AG09319 (cell line): ENCODE measurements around the gene EIF4G2.

Source experiments
- DNase-seq: peaks from one replicate; pipeline ENCODE4 v3.0.0-alpha.2; 2010; ENCODE audit warnings: low read depth; ENCODE audit errors: extremely low read depth
- TF ChIP-seq, protein P1 (sequence below): IDR thresholded peaks from 2 replicates; pipeline ENCODE4 v1.5.1; 2011; ENCODE audit warnings: low read depth, mild to moderate bottlenecking, inconsistent platforms, low read length, moderate library complexity

EIF4G2 gene

DNA sequence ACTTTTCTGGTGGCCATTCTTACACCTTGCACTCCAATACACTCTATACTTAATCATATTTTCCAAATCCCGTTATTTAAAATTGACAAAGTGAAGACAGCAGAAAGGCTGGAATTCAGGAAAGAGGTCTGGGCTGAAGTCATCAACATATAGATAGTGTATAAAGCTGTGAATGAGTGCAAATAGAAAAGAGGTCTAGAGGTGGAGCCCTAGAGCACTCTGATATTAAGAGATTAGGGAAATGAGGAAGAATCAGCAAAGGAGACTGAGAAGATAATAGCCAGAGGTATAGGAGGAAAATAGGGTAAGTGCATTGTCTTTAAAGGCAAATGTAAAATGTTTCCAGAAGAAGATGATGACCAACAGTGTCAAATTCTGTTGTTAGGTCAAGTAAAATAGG, 49.8 kb downstream of the EIF4G2 start:
- DNase-seq, result no peak
- TF ChIP-seq, protein P1, sequence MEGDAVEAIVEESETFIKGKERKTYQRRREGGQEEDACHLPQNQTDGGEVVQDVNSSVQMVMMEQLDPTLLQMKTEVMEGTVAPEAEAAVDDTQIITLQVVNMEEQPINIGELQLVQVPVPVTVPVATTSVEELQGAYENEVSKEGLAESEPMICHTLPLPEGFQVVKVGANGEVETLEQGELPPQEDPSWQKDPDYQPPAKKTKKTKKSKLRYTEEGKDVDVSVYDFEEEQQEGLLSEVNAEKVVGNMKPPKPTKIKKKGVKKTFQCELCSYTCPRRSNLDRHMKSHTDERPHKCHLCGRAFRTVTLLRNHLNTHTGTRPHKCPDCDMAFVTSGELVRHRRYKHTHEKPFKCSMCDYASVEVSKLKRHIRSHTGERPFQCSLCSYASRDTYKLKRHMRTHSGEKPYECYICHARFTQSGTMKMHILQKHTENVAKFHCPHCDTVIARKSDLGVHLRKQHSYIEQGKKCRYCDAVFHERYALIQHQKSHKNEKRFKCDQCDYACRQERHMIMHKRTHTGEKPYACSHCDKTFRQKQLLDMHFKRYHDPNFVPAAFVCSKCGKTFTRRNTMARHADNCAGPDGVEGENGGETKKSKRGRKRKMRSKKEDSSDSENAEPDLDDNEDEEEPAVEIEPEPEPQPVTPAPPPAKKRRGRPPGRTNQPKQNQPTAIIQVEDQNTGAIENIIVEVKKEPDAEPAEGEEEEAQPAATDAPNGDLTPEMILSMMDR, result no peak; the same call in 1 of the 2 replicates

DNA sequence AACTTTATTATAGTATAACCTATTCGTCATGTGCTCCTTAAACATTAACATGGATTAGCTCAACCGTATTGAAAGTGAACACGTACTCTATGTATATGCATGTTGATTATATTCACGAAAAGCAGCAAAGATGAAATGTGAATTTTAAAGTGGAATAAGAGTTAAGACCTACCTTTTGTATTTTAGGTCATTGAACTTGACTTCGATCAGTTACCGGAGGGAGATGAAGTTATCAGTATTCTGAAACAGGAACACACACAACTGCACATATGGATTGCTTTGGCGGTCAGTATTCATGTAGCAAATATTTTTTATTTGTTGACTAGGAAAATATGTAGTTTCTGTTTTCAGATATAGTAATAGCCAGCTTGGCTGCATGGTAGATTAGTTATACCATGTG, 56.2 kb downstream of the EIF4G2 start:
- TF ChIP-seq, protein P1, result no peak
- DNase-seq, result no peak

DNA sequence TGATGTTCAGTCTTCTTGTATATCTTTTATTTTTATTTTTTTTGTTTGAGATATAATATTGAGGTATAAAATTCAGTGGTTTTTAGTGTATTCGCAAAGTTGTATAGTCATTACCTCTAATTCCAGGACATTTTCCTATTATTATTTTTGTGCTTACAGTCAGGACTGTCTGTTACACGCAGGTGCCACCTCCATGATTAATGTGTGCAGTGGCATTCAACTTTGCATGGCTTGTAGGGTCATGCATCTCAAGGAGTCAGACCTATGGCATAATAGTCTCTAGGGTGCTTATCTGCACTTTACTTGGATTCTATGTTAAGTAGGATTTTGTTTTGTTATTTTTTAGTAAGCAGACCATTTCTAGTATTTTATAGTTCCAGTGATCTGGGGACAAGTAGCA, 56.7 kb downstream of the EIF4G2 start:
- TF ChIP-seq, protein P1, result no peak
- no peak for DNase-seq

DNA sequence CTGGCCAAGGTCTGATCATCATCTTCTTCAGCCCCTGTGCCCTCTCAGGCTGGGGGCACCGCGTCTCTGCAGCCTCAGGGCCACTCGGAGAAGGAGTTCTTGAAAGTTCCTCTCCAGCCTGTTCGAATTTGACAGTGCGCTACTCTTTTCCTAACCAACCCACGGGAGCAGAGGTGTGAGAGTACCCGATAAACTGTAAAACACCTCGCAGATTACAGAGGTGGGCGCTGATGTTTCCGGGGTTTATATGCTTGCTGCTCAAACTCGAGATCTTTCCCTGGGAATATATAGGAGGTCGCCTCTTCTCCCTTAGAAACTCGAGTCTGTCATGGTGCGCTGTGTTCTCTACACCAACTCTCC, 57.2 kb downstream of the EIF4G2 start:
- TF ChIP-seq, protein P1, result no peak
- no peak for DNase-seq

DNA sequence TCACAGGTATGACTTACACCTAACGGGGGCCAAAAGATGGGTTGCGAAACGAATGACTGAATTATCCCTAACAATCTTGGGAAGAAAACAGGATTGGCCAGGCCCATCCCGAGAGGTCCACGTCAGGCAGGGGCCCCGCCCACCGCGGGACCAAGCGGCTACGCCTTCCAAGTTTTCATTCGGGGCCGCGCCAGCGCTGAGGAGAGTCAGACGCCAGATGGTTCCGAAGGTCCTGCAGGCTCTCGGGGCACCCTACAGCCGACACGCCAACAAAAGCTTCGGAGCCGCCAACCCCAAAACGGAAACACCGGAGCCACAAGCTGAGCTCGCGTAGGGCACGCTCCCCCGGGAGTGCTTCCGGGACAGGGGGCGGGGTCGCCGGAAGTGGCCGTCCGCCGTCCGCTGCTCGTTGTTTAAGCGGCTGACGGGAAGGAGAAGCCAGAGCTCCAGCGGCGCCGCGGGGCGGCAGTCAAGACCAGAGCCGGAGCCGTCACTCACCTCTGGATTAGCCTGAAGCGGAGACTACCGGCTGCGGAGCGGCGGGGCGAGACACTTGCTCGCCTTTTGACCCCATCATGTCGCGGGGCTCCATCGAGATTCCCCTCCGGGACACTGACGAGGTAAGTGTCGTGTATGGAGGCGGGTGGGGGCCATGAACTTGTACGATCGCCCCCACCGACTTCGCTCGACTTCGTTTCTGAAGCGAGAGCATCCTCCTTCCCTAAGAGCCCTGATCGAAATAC, 57.7 kb downstream of the EIF4G2 start, which contains the start of gene CTR9:
CTR9 (plus strand) TSS at position 409 of the 743 bp plus-strand sequence; CDS start at position 576, 167 bp downstream.
- peak; percentile 65 for DNase-seq
- TF ChIP-seq, protein P1, result peak; percentile 29

DNA sequence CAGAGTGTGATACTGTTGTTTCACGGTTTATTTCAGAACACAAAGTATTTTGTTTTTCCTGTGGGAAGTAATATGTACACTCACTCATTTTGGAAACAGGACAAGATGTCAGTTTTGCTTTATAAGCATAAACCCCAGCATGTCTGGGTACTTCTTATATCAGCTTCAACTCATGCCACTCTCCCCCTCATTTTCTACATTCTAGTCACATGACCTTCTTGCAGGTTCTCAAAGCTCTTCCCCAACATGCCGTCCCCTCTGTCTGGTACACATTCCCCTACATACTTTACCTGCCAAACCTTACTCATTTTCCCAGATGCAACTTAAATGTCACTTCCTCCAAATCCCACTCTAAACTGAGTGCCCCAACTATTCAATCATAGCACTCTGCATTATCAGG, 59.2 kb downstream of the EIF4G2 start:
- DNase-seq, result no peak
- TF ChIP-seq, protein P1, result no peak

DNA sequence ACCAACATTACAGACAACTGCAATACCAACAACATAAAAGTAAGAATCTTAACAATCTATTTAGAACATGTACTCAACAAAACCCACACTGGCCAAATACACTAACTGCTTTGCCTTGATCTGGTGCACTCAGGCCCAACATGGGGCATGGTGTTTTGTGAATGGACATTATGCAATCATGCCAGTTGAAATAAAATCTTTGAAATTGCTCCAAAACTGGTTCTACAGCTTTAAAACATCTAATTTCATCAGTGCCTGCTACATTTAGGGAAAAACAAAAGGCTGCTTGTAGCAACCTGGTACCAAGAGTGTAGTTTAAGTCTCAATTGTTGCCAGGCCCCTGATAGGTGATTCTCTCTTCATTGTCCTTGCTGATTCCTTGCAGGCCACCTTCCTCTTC, 61.0 kb downstream of the EIF4G2 start:
- no peak for DNase-seq

More for the DNA sequence above, 61.0 kb downstream of the EIF4G2 start:
- TF ChIP-seq, protein P1, result no peak
